Measurements from ENCODE around the gene SHC1.

SHC1 gene

GRCh38 chr1:155004352-155005075 lies 34.0 kb upstream of the SHC1 start (continued):
- TF ChIP-seq ZNF518A (tag by site-specific recombination; conservative IDR thresholded peaks at IDR 0.05; ENCODE audit: low read depth), result 0 out of 2 replicates have a peak, but pooled peaks have one; percentile 9
- TF ChIP-seq ZNF677 (tag by site-specific recombination; IDR thresholded peaks at IDR 0.05), result no peak
- TF ChIP-seq ZFP37 (tag by site-specific recombination; IDR thresholded peaks at IDR 0.05), result no peak
- TF ChIP-seq ZNF621 (tag by site-specific recombination; IDR thresholded peaks at IDR 0.05), result no peak
- TF ChIP-seq ZNF473 (tag by site-specific recombination; IDR thresholded peaks at IDR 0.05), result no peak
- no peak for TF ChIP-seq ZNF521 (tag by site-specific recombination; IDR thresholded peaks at IDR 0.05)
- TF ChIP-seq WT1 (tag by site-specific recombination; IDR thresholded peaks at IDR 0.05), result peak; percentile 40; the same call in 1 of the 2 replicates
- TF ChIP-seq KLF16 (tag by site-specific recombination; IDR thresholded peaks at IDR 0.05), result no peak
- no peak for TF ChIP-seq ZNF626 (tag by site-specific recombination; IDR thresholded peaks at IDR 0.05)

GRCh38 chr1:155003766-155004351 lies 33.3 kb upstream of the SHC1 start:
- Histone ChIP-seq H3K4me3 (ENCODE audit: low read depth, low read length) (peak overlapping the region; percentile 50), H3K36me3 (ENCODE audit: control insufficient read depth in 2 of 2, insufficient read depth in 1 of 2, low read length in 2 of 2) (no peaks in the 10 kb centered on the region), H3K4me1 (ENCODE audit: control insufficient read depth, insufficient read depth, low read length) (peaks cover 13% of the 10 kb centered on the region), H3K9me3 (ENCODE audit: control insufficient read depth, insufficient read depth, low read depth, low read length) (no peaks in the 10 kb centered on the region), H3K27ac (ENCODE audit: extremely low read depth, low read depth, low read length) (peak overlapping the region; percentile 87; the same call in 1 of the 2 replicates)
- CTCF ChIA-PET, result interaction anchor here (1.1 to 2.1 kb wide), 4 partner anchors 9 to 81 kb away, joined by 3 to 11 read pairs (median 4); partner anchors contain the start of gene ADAM15
- POLR2A ChIA-PET, result interaction anchor here (0.7 to 2.1 kb wide), 7 partner anchors 8 to 42 kb away, joined by 3 to 9 read pairs (median 7); partner anchors contain the start of genes FLAD1 and PYGO2
- TF ChIP-seq ZNF555 (tag by site-specific recombination; conservative IDR thresholded peaks at IDR 0.05), result no peak
- no peak for TF ChIP-seq PRDM1 (tag by site-specific recombination; IDR thresholded peaks at IDR 0.05)
- no peak for TF ChIP-seq ZNF561 (tag by site-specific recombination; IDR thresholded peaks at IDR 0.05; ENCODE audit: borderline replicate concordance)
- no peak for TF ChIP-seq ZBTB20 (tag by site-specific recombination; IDR thresholded peaks at IDR 0.05)
- no peak for TF ChIP-seq HOXA7 (CRISPR knock-in tag; IDR thresholded peaks at IDR 0.05; ENCODE audit: borderline replicate concordance)
- no peak for TF ChIP-seq ZNF624 (tag by site-specific recombination; IDR thresholded peaks at IDR 0.05)
- TF ChIP-seq GFI1B (tag by site-specific recombination; IDR thresholded peaks at IDR 0.05), result no peak
- 0 out of 2 replicates have a peak, but pooled peaks have one; percentile 17 for TF ChIP-seq ZNF660 (tag by site-specific recombination; IDR thresholded peaks at IDR 0.05)
- no peak for TF ChIP-seq ZNF394 (tag by site-specific recombination; IDR thresholded peaks at IDR 0.05; ENCODE audit: borderline replicate concordance)
- no peak for TF ChIP-seq ZNF549 (tag by site-specific recombination; IDR thresholded peaks at IDR 0.05)
- no peak for TF ChIP-seq ZNF341 (tag by site-specific recombination; IDR thresholded peaks at IDR 0.05; ENCODE audit: low read depth)
- TF ChIP-seq ZSCAN4 (tag by site-specific recombination; IDR thresholded peaks at IDR 0.05), result no peak
- TF ChIP-seq BCL11A (tag by site-specific recombination; IDR thresholded peaks at IDR 0.05; ENCODE audit: low read depth), result no peak
- no peak for TF ChIP-seq ZNF112 (tag by site-specific recombination; IDR thresholded peaks at IDR 0.05)
- TF ChIP-seq ZNF266 (tag by site-specific recombination; IDR thresholded peaks at IDR 0.05; ENCODE audit: low read depth), result no peak
- TF ChIP-seq ZSCAN5A (tag by site-specific recombination; IDR thresholded peaks at IDR 0.05), result no peak
- TF ChIP-seq ZSCAN16 (tag by site-specific recombination; IDR thresholded peaks at IDR 0.05), result no peak
- TF ChIP-seq KLF10 (tag by site-specific recombination; IDR thresholded peaks at IDR 0.05), result no peak
- TF ChIP-seq ZNF623 (tag by site-specific recombination; IDR thresholded peaks at IDR 0.05), result no peak
- no peak for TF ChIP-seq ZNF658 (tag by site-specific recombination; IDR thresholded peaks at IDR 0.05)
- TF ChIP-seq ZNF776 (tag by site-specific recombination; IDR thresholded peaks at IDR 0.05; ENCODE audit: borderline replicate concordance), result no peak
- peak; percentile 98 for TF ChIP-seq KLF1 (tag by site-specific recombination; IDR thresholded peaks at IDR 0.05)

All from HEK293 (cell line).